GM19463 (cell line): Measurements from ENCODE around the gene PRELID3B.
"Not testable (repeated sequence)": the region's sequence is repeated elsewhere in the genome, so short reads cannot be mapped to it uniquely, and the experiment has no call there.

Experiments used
- ATAC-seq: cut with Tn5 transposase; IDR thresholded peaks from one replicate; pipeline ENCODE4 v1.9.1; 2021; ENCODE audit warnings: mild to moderate bottlenecking, moderate library complexity; ENCODE audit not compliant: unreplicated experiment

The PRELID3B gene

DNA sequence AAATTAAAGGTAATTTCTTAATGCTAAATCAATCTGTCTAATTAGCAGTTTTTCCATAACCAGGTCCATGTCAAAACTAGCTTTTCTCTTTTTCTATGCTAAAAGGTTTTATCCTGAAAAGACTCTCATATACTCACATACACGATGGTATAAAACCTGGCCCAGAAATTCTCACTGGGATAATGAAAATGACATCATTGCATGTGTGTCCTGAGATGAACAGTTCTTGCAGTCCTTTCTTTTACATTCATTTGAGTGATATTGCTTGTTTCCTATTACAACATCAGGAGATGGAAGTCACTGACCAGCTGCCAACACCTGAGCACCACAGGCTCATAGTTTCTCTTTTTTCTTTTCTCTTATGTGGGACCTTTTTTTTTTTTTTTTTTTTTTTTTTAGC lies 7.9 kb upstream of the PRELID3B start:
- no peak for ATAC-seq

DNA sequence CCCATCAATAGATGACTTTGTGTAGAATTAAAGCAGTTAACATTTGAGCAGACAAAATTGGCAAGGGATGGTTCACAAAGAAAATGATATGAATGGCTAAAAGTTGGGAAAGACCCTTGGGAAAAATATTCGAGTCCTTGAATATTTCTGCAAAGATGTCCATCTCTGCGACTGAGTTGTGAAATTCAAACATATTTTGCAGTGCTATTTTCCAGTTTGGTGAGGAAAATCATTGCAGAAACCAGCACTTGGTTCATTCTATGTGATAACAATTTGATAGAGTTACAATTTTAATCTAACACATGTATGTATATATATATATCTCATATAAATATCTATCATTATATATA lies 6.1 kb upstream of the PRELID3B start:
- ATAC-seq = no peak

DNA sequence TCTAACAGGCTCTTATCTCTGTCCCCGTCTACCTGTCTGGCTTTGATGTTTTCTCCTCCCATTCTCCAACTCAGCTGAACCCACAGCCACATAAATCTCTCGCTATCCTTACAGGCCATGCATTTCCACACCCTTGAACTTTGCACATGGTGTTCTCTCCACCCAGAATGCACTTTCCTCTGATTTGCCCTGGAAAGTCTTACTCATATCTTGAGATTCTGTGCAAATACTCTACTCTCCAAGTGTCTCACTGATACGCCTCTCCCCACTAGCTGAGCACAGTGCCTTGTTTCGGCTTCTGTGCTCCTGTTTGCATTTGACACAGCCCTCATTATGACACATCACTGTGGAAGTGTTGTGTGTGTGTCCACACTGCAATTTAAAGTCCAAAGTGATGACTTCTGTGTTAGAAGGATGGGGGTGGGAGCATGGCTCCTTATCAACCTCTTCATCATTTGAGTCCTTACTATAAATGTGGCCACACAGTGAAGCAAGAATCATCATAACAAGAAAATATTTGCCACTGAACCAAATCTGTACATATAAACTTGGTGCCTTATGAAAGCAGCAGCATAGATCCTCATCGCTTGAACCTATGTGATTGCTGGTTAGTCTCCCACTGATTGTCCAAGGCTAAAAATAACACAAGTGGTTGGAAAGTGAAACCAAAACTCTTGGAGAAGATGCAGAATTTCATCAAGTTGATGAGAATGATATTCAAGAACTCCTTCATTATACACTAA lies 5.5 kb upstream of the PRELID3B start:
- no peak for ATAC-seq

DNA sequence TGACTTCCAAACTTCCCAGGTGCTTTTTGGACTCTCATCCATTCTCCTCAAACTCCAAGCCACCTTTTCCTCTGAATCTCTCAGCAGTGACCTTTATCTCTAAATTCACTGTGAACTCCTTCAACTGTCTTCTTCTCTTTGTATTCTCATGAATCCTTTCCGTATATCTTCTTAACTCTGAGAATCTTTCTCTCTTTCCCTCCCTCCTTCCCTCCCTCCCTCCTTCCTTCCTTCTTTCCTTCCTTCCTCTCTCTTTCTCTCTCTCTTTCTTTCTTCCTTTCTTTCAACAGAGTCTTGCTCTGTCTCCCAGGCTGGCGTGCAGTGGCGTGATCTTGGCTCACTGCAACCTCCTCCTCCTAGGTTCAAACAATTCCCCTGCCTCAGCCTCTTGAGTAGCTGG lies 4.3 kb upstream of the PRELID3B start:
- ATAC-seq = no peak

DNA sequence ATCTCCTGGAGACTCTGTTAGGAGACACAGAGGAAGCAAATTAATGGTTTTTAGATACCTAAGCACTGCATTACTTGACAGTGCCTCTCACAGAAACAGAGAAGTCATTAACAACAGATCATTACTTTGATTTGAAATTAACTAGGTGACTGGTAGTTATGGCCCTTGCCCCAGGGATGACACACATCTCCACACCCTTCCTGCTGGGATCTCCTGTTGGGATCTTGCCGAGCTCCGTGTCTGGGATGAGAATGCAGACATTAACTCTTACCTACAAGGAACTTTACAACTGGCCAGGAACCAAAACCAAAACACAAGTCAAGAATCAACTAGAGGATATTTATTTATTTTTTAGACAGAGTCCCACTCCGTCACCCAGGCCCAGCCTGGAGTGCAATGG lies 2.2 kb upstream of the PRELID3B start:
- no peak for ATAC-seq

DNA sequence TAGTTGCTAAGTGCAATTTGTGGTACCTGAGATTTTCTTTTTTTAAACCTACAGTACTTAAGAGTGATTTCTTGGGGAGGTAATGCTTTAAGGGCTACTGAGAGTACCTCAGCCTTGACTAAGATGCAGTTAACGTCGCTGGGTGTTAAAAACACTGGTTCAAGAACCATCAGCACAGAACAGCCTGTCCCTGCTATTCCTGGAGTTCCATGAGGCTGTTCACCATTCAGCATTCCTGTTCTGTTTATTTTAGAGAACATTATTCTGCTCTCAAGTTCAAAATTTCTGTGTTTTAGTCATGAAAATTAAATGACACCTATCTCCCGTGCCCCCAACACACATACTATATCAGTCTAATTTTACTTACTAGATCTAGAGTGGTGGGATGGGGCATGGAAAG lies 1.7 kb upstream of the PRELID3B start:
- no peak for ATAC-seq

DNA sequence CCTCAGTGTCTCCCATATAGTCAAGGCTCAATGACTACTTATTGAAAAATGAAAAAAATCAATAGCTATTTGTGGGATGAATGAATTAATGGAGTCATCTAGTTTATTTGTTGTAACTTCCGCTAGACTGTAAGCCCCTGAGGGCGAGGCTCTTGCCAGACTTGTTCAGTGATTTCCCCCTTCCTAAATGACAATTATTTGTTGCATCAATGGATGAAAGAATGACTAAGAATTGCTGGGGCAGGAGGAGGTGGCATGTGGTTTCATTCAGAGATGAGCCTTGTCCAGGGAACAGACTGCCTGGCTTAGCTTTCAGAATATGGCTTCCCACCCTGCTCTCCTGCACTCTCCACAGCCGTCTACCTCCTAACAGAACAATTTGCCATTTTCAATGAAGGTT lies 1.1 kb upstream of the PRELID3B start:
- ATAC-seq = no peak

DNA sequence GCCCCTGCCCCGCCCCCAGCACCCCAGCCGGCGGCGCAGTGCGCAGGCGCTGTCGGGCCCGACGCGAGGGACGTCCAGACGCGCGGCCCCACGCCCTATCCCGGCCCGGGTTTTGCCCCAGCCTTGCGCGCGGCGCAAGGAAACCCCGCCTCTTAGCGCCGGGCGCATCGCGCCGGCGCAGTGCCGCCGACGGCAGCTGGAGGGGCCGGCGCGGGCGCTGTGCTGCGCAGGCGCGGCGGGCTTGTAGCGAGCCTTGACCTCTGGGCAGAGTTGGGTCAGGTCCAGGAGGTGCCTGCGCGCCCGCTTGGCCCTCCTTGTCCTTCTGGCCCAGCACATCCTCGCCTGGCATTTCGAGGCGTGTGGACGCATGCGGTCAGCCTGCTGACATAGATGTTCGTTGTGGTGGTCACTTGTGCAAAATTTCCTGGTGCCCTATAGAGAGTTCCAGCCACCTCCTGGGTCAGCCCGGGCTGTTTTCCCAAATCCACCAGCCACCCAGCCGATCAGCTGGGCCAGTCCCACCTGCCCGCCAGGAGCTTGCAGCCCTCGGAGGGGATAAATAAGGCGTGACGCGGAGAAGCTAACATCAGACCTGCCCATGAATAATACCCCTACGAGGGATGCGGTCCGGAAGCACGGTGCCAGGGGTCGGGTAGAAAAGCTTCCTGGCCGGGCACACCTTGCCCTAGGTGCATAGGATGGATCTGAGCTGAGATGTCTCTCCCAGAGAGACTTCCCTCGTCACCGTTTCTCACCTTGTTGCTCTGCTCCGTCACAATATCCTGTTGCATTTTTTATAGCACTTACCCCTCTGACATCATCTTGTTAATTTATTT lies 428 bp upstream of the PRELID3B start:
- peak; percentile 94 for ATAC-seq

DNA sequence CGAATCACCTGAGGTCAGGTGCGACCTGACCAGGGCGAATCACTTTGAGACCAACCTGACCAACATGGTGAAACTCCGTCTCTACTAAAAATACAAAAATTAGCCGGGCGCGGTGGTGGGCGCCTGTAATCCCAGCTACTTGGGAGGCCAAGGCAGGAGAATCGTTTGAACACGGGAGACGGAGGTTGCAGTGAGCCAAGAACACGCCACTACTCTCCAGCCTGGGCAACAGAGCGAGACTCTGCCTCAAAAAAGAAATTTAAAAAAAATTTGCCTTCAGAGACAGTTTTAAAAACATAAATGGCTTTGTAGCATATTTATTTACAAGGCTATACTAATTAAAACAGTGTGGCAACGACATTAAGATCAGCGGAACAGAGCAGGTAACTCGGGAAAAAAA lies 1.1 kb downstream of the PRELID3B start:
- not testable (repeated sequence) for ATAC-seq

DNA sequence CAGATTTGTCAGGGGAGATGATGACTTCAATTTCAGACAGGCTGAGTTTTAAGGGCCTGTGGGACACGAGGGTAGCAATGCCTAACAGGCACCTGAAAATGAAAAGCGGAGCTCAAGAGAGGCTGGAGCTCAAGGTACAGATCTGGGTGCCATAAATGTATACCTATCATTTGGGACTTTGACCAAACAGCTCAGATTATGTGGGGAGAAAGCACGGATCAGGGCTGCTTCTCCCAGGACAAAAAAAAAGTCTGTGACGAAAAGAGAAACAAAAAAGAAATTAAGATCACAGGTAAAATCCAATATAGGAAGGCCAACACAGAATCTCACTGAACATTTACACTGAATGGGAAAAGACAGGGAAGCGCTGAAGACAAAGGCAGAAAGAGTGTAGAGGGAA lies 1.9 kb downstream of the PRELID3B start:
- no peak for ATAC-seq

DNA sequence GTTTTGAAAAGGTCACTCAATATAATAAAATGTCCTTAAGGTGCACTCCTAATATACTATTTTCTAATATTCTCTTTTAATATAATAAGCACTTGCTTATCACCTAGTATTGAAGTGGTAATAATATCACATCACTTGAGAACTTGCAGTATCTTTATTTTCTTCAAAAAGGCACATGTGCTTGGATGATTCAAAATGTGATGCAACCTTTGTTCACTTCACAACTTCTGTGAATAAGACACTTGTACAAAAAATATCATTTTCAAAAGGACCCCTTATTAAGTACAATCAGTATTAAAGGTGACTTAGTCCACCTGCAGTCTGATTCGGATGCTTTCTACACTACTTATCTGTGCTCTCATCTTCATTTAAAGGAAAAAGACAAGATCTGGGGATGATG lies 3.4 kb downstream of the PRELID3B start:
- no peak for ATAC-seq

DNA sequence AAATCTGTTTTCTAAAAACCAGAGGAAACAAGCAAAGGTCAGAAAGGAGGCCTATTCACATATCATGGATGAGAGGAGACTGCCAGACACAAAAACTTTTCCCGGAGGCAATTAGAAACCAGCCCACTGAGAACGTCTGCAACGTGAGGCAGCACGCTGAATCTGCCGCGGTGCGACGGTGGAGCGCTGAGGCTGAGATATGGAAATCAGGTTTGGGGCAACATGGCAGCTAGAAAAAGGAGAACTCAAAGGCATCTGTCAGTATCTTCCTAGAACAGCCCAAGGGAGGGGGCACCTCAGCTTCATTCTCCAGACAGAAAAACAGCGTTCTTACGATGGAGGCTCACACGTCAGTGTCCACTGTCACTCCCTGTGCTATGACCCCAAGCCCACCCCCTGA lies 5.2 kb downstream of the PRELID3B start:
- no peak for ATAC-seq

DNA sequence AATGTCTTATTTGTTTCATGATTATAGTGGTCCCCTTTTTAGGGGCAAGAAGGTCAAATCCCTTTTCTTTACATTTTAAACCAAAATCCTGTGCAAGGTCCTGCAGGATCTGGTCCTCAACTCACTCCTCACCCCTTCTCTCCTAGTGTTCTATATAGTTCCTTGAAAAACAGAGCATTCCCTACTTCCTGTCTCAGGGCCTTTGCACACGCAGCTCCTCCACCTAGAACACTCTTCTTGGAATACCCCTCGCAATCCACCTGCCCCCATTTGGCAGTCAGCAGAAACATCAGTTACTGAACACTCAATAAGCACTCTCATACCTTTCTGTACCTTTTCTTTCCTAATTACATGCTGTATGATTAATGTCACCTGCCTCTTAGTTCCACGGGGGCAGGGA lies 7.2 kb downstream of the PRELID3B start:
- ATAC-seq = no peak

DNA sequence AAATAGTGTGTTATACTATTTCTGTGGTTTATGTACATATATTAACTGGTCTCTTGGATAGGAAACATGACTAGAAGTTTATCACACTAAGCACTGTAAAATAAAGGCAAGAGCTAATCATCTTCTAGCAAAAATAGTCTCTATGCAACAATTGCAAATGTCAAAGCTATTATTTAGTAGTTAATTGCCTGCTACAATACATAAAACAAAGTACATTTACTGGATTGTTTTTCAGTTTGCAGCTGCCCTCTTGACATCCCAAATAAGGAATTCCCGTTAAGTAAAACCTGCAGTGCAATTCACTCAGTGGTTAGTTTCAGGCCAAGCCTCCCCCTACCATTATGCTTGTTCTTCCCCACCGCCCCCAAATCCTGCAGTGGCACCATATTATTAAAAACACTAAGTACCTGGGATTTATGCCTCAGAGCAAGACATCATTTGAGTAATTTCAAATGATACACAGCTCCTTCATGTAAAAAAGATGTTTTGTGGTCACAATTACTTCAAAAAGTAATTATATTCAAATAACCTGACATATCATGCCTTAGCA lies 8.9 kb downstream of the PRELID3B start:
- no peak for ATAC-seq

DNA sequence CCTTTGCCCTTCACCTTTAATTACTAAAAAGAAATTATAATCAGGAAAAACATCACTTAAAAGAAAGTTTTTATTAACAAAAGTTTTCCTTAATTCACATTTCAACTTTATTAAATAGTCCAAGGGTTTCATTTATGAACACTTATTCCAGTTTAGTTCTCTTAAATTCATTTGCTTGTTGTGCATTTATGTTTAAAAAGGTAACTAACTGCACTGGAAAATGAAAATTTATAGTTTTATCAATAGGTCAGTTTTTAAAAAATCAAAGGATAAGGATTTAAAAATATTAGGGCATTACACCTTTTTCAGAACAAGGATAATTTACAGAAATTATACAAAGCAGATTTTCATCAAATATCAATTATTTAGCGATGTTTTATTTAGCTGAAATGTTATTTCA lies 9.5 kb downstream of the PRELID3B start:
- ATAC-seq = no peak

DNA sequence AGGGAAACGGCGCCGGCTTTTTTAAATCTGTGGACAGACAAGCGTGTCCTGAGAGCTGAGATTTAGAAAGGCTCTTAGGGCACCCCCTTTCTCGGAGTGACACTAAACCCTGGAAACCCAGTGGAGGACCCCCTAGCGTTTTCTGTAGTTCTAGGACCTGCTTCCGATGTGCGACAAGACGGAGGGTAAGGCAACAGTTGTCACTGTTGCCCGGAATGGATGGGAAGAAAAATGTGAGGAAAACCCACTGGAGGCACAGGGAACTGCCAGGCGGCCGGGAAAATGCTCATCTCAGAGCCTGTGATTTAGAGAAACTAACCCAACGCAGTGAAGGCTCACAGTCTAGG lies 9.9 kb downstream of the PRELID3B start:
- no peak for ATAC-seq

DNA sequence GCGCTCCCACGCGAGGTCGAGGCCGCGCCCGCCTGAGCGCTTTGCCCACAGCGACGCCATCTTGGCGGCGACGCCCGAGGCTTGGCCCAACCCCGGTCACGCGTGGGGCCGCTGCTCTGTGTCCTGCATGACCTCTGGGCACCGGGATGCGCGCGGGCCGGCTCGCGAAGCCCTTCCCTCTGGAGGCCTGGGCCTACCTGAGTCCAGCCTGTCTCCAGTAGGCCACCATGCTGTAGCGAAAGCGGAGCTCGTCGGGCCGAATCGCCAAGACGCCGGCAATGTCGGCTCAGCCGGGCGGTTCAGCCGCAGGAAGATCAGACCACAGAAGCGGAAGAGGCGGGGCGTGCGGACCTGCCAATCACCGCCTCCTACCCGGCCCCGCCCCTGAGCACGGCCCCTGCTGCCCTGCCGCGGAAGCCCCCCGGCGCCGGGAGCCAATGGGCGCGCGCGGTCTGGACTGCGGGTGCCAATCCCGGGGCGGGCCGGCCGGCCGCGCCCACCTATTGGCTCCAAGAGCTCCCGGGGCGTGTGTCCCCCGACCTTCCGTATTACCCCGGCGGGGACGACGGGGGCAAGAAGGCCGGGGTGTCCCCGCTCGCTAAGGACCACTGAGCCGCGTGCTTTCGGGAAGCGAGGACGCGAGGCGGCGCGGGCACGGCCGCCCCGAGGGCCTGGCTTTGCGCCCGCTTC lies 10.4 kb downstream of the PRELID3B start, which contains the start of gene ATP5F1E:
Gene ATP5F1E, minus strand, starts transcription at position 313 of the 690 bp plus-strand sequence. Its CDS starts 84 bp downstream, at position 229.
- ATAC-seq = peak; percentile 97

DNA sequence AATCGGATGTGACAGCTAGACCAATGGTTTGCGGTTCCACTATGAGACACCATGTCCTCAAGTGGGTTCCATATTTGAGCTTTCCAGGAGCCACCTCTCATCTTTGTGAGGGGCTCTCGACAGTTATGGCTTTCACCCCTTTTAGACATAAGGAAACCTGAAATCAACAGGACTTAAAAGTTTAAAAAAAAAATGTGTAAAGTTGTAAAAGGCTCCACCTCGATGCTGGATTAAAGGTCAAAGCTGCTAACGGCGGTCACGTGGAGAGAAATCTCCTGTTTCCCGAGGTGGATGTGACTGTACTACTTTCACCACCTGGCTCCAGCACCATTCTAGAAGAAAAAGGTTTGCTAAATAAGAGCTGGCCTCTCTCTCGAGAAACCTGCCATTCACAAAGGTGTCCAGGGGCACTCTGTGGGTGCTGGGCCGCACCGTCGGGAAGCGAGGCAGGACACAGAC lies 11.0 kb downstream of the PRELID3B start:
- ATAC-seq = no peak

DNA sequence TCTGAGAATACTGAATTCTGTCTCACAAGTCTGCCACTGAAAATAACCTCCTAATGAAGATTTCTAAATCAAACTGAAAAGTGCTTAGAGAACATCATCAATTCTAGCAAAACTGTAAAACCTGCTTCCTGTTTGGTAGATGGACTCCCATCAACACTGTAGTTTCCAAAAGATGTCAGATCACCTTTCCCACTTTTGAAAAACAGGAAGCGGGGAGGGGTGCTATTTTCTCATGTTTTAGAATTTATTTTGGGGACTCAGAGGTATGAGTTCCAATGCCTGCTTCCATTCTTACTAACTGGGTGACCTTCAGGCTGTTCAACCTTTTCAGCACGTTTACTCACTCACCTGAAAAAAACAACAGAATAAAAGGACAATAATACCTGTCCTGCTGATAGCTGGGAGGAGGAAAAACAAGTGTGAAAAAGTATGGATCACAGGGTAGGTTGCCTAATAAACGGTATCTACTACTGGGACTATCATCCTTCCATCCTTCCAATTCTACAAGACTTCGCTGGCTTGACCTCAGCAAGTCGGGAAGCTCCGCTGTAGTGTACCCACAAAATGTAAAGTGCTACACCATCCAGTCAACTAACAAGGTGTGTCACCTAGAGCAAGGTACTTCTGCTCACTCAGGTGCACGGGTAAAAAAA lies 11.5 kb downstream of the PRELID3B start:
- ATAC-seq = no peak

DNA sequence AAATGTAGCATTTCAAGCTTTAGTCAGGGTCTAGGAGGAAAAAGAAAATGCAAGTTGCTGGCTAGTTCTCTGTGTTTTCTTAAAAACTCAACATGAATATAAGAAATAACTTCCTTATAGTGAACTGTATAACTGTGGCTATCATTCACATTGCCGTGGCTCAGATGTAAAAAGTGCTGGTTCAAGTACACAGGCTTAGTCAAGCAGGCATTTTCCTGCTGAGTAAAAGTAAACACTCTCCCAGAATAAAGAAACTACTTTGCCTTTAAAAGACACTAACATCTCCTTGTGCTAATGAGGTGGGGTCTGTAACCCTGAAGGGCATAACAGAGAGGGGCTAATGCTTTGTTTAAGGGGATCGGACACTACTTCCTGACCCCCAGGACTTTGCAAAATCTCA lies 13.8 kb downstream of the PRELID3B start:
- no peak for ATAC-seq

DNA sequence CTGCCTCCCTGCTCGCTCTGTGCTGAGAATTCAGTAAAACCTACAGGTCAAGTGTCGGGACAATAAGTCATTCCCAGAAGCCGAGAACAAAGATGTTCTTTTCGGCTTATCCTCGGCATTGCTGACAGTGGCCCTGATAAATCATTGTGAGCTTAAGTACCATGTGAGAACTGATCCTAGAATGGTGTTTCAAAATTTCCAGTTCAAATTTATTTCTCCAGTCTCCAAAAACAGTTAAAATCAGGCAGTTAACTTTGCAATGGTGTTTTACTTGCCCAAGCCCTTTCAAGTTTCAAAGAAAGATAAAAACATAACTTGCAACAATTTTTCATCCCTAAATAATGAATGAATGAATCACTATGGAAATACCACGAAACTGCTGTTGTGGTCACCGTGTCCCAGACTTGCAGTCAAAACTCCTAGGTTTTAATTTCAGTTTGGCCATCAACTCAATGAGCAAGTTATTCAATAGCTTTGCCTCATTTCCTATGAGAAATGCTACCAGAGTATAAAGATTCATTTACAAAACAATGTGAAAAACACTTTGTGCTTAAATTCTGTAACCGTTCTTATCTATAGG lies 14.8 kb downstream of the PRELID3B start:
- ATAC-seq = no peak
